Right lobe of liver (tissue), 6 donors: Measurements from ENCODE around the gene PER2. TPM values are rescaled to one million over a fixed set of nuclear protein-coding genes. Genes with fewer than 3 reads are reported as not detected.

ENCODE experiments used
- ATAC-seq, 4 donors: fragments of 200-7000 bp; cut with Tn5 transposase; one replicate each; pipeline ENCODE4 v1.9.1; 2020; ENCODE audit warnings: mild to moderate bottlenecking in 4 of 4, moderate library complexity in 4 of 4
- DNase-seq, 3 donors: peaks; one replicate each; pipeline ENCODE4 v3.0.0-alpha.2; 2020
- H3K27ac ChIP-seq, 3 donors: fragments of 200-600 bp; one replicate each; pipeline ENCODE4 v1.8.0; 2022
- H3K27me3 ChIP-seq, 2 donors: fragments of 200-600 bp; one replicate each; pipeline ENCODE4 v1.8.0; 2022
- H3K36me3 ChIP-seq, 4 donors: fragments of 200-600 bp; sonication (generic) in 1 of 4; one replicate each; pipeline versions ENCODE4 v1.5.1 to v1.8.0; 2017 to 2022; ENCODE audit warnings: control low read depth in 1 of 4
- H3K4me1 ChIP-seq, 4 donors: fragments of 200-600 bp; sonication (generic) in 1 of 4; one replicate each; pipeline versions ENCODE4 v1.5.1 to v1.8.0; 2017 to 2022; ENCODE audit warnings: control low read depth in 1 of 4
- H3K4me3 ChIP-seq, 3 donors: fragments of 200-600 bp; one replicate each; pipeline ENCODE4 v1.8.0; 2022
- H3K9me3 ChIP-seq, 4 donors: fragments of 200-600 bp; sonication (generic) in 1 of 4; one replicate each; pipeline versions ENCODE4 v1.5.1 to v1.8.0; 2017 to 2022; ENCODE audit warnings: control low read depth in 1 of 4
- POLR2A ChIP-seq: fragments of 450-650 bp; IDR thresholded peaks from one replicate; pipeline ENCODE4 v1.6.1; 2017; ENCODE audit warnings: antibody characterized with exemption, mild to moderate bottlenecking
- WGBS: methylation state at CpG from one replicate; pipeline ENCODE4 v1.1.6; 2018; ENCODE audit warnings: low coverage, low lambda C conversion rate; ENCODE audit not compliant: insufficient coverage; ENCODE audit errors: missing lambda C conversion rate; 5-methylcytosine and 5-hydroxymethylcytosine counted together
- intact Hi-C, 2 donors: fragments of 100-400 bp; cut with DNase I; formaldehyde crosslinking; loops; one replicate each; pipeline versions ENCODE4 v1.11.2 to v1.14.1; 2022
- total RNA-seq, 6 experiments: library from RNA; depleted of rRNA in 2 of 6; stranded (reverse); fragments of >200 nt in 2 of 6; fragmentation: NEBNext Ultra II Directional in 3 of 6; extraction: Animal tissue kit (Norgen Biotek cat#: 25700) in 3 of 6; gene quantifications; one replicate each; pipeline versions ENCODE4 v1.1.0 to v1.2.4, GENCODE V29; 2016 to 2023
- TF ChIP-seq, protein P1 (sequence below), 4 donors: fragments of 200-600 bp in 3 of 4; fragments of 450-650 bp in 1 of 4; IDR thresholded peaks; one replicate each; pipeline versions ENCODE4 v1.5.1 to v1.8.0; 2016 to 2022; ENCODE audit warnings: antibody characterized with exemption in 4 of 4, mild to moderate bottlenecking in 2 of 4
- donor health status: DM: no; HTN: yes; CAD: no.
- donor health status: DM: no; HTN: no; CAD: no.
- donor health status: DM: no; HTN: no; CAD: no.
- donor health status: DM: no; HTN: yes; CAD: no.
- donor health status: DM: no; HTN: yes; CAD: no.

The PER2 gene
- total RNA-seq, 6 experiments from 2014 or later: 4.5 to 12.5 (median 6.1) TPM

- DNase-seq: no peak
- WGBS: 80% methylated on average over 7 of the region's 7 CpGs
- intact Hi-C loops: no loop called here
- no peak overlapping the region for H3K4me3 ChIP-seq
- no peak for ATAC-seq
- peaks cover 0 to 4% (median 0%) of the 10 kb centered on the region in 4 donors for H3K4me1 ChIP-seq
- H3K27ac ChIP-seq: no peak overlapping the region
- H3K9me3 ChIP-seq: no peaks in the 10 kb centered on the region
- TF ChIP-seq, protein P1, sequence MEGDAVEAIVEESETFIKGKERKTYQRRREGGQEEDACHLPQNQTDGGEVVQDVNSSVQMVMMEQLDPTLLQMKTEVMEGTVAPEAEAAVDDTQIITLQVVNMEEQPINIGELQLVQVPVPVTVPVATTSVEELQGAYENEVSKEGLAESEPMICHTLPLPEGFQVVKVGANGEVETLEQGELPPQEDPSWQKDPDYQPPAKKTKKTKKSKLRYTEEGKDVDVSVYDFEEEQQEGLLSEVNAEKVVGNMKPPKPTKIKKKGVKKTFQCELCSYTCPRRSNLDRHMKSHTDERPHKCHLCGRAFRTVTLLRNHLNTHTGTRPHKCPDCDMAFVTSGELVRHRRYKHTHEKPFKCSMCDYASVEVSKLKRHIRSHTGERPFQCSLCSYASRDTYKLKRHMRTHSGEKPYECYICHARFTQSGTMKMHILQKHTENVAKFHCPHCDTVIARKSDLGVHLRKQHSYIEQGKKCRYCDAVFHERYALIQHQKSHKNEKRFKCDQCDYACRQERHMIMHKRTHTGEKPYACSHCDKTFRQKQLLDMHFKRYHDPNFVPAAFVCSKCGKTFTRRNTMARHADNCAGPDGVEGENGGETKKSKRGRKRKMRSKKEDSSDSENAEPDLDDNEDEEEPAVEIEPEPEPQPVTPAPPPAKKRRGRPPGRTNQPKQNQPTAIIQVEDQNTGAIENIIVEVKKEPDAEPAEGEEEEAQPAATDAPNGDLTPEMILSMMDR (IDR thresholded peaks at IDR 0.05): no peak
- no peak for TF ChIP-seq POLR2A
- H3K27me3 ChIP-seq: no peaks in the 10 kb centered on the region
- no peaks in the 10 kb centered on the region for H3K36me3 ChIP-seq
Observed at GRCh38 chr2:238235856-238236255, 52.6 kb downstream of the PER2 start.

DNA sequence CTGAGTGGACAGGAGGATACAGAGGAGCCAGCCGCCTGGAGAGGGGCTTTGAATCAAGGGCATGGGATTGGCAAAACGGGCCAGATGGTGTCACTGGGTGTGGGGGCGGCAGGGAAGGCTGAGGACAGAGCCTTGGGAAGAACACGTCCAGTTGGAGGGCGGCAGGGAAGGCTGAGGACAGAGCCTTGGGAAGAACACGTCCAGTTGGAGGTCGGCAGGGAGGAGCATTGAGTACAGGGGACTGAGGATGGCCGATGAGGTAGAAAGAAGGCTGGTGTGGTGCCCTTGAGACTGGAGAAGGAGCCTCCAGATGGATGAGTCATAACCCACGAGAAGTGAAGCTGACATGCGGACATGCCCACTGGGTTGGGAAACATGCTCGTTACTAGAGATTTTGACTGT, 53.1 kb downstream of the PER2 start:
- 81% methylated on average over 8 of the region's 11 CpGs for WGBS
- DNase-seq (no peak), ATAC-seq (no peak)
- H3K9me3 ChIP-seq: no peaks in the 10 kb centered on the region
- H3K27me3 ChIP-seq: no peaks in the 10 kb centered on the region
- peaks cover 0 to 3% (median 0%) of the 10 kb centered on the region in 4 donors for H3K4me1 ChIP-seq
- intact Hi-C loops: no loop called here
- TF ChIP-seq, protein P1 (IDR thresholded peaks at IDR 0.05): no peak
- TF ChIP-seq POLR2A: no peak
- H3K27ac ChIP-seq: no peak overlapping the region
- no peak overlapping the region for H3K4me3 ChIP-seq
- no peaks in the 10 kb centered on the region for H3K36me3 ChIP-seq

- 84% methylated on average over 12 of the region's 12 CpGs for WGBS
- H3K27me3 ChIP-seq: no peaks in the 10 kb centered on the region
- H3K4me1 ChIP-seq: no peaks in the 10 kb centered on the region
- H3K36me3 ChIP-seq: no peaks in the 10 kb centered on the region
- H3K27ac ChIP-seq: no peak overlapping the region
- no peak overlapping the region for H3K4me3 ChIP-seq
- TF ChIP-seq, protein P1 (IDR thresholded peaks at IDR 0.05): no peak
- no peak for TF ChIP-seq POLR2A
- H3K9me3 ChIP-seq: no peaks in the 10 kb centered on the region
- ATAC-seq (no peak), DNase-seq (no peak)
- intact Hi-C loops: no loop called here
Observed at GRCh38 chr2:238233625-238234024, 54.8 kb downstream of the PER2 start.

GRCh38 chr2:238231809-238232208, 56.6 kb downstream of the PER2 start:
- Histone ChIP-seq H3K27ac (no peak overlapping the region), H3K36me3 (no peaks in the 10 kb centered on the region), H3K9me3 (no peaks in the 10 kb centered on the region), H3K27me3 (no peaks in the 10 kb centered on the region), H3K4me1 (no peaks in the 10 kb centered on the region), H3K4me3 (no peak overlapping the region)
- TF ChIP-seq POLR2A: no peak
- TF ChIP-seq, protein P1 (IDR thresholded peaks at IDR 0.05): no peak
- WGBS: 54% methylated on average over 21 of the region's 21 CpGs
- intact Hi-C loops: no loop called here
- ATAC-seq: no peak
- DNase-seq: no peak
